Neuronal stem cell (in vitro differentiated cells): Measurements from ENCODE around the gene AVPI1.

ENCODE experiments used
- DNase-seq: peaks from one replicate; pipeline ENCODE4 v3.0.0-alpha.2; 2013; ENCODE audit warnings: low spot score
- H2AFZ ChIP-seq: one replicate; pipeline ENCODE4 v1.6.1; 2013; ENCODE audit warnings: mild to moderate bottlenecking, low read length, inconsistent platforms
- H2AK5ac ChIP-seq: 2 replicates; pipeline ENCODE4 v1.6.1; 2013; ENCODE audit warnings: low read depth, mild to moderate bottlenecking, inconsistent platforms, low read length, moderate library complexity, mixed read lengths
- H2BK120ac ChIP-seq: 2 replicates; pipeline ENCODE4 v1.6.1; 2013; ENCODE audit warnings: low read depth, mild to moderate bottlenecking, inconsistent platforms, low read length, moderate library complexity, mixed read lengths
- H2BK12ac ChIP-seq: one replicate; pipeline ENCODE4 v1.6.1; 2013; ENCODE audit warnings: low read length, inconsistent platforms
- H2BK15ac ChIP-seq: 2 replicates; pipeline ENCODE4 v1.6.1; 2013; ENCODE audit warnings: mild to moderate bottlenecking, low read length, inconsistent platforms, mixed read lengths
- H2BK5ac ChIP-seq: one replicate; pipeline ENCODE4 v1.6.1; 2013; ENCODE audit warnings: inconsistent platforms, mild to moderate bottlenecking, low read length, moderate library complexity
- H3K14ac ChIP-seq: one replicate; pipeline ENCODE4 v1.6.1; 2013; ENCODE audit warnings: low read length, inconsistent platforms
- H3K18ac ChIP-seq: 2 replicates; pipeline ENCODE4 v1.6.1; 2013; ENCODE audit warnings: low read length, inconsistent platforms
- H3K23ac ChIP-seq: 2 replicates; pipeline ENCODE4 v1.6.1; 2013; ENCODE audit warnings: low read depth, mild to moderate bottlenecking, mixed read lengths, low read length, inconsistent platforms; ENCODE audit not compliant: poor library complexity
- H3K27ac ChIP-seq: replicated peaks from 3 replicates; pipeline ENCODE4 v1.5.1; 2013; ENCODE audit warnings: low read length, inconsistent platforms
- H3K27me3 ChIP-seq, 3 experiments: 2 replicates each; pipeline ENCODE4 v1.6.1; 2013; ENCODE audit warnings: low read length in 3 of 3, mild to moderate bottlenecking in 2 of 3, inconsistent platforms in 1 of 3, low read depth in 1 of 3, mixed read lengths in 1 of 3, moderate library complexity in 1 of 3; ENCODE audit not compliant: control insufficient read depth in 3 of 3, insufficient read depth in 3 of 3
- H3K36me3 ChIP-seq, 2 donors: replicated peaks in 1 of 2; 2 replicates each; pipeline ENCODE4 v1.6.1; 2013; ENCODE audit warnings: low read length in 2 of 2; ENCODE audit not compliant: control insufficient read depth in 2 of 2, insufficient read depth in 2 of 2
- H3K4ac ChIP-seq: 2 replicates; pipeline ENCODE4 v1.6.1; 2013; ENCODE audit warnings: inconsistent platforms, mild to moderate bottlenecking, low read length, moderate library complexity
- H3K4me1 ChIP-seq, 2 donors: 1 replicate in 1 of 2; 2 replicates in 1 of 2; pipeline ENCODE4 v1.6.1; 2013; ENCODE audit warnings: low read length in 2 of 2, low read depth in 1 of 2; ENCODE audit not compliant: control insufficient read depth in 2 of 2, insufficient read depth in 1 of 2
- H3K4me2 ChIP-seq: one replicate; pipeline ENCODE4 v1.6.1; 2013; ENCODE audit warnings: mild to moderate bottlenecking, low read length, inconsistent platforms; ENCODE audit not compliant: insufficient read depth, poor library complexity, severe bottlenecking
- H3K4me3 ChIP-seq, 2 donors: 2 replicates each; pipeline ENCODE4 v1.5.1; 2013; ENCODE audit warnings: low read length in 2 of 2, mild to moderate bottlenecking in 2 of 2, inconsistent platforms in 1 of 2, moderate library complexity in 1 of 2
- H3K79me1 ChIP-seq: one replicate; pipeline ENCODE4 v1.6.1; 2013; ENCODE audit warnings: low read depth, mild to moderate bottlenecking, inconsistent platforms, low read length, moderate library complexity
- H3K9ac ChIP-seq: one replicate; pipeline ENCODE4 v1.6.1; 2013; ENCODE audit warnings: mild to moderate bottlenecking, low read depth, low read length, inconsistent platforms; ENCODE audit not compliant: poor library complexity
- H3K9me3 ChIP-seq, 2 donors: replicated peaks in 1 of 2; 2 replicates each; pipeline versions ENCODE3 to v1.6.1; 2013; ENCODE audit warnings: low read length in 2 of 2, mild to moderate bottlenecking in 2 of 2, inconsistent platforms in 1 of 2, low read depth in 1 of 2, mixed read lengths in 1 of 2, moderate library complexity in 1 of 2; ENCODE audit not compliant: control insufficient read depth in 2 of 2, insufficient read depth in 1 of 2
- H4K8ac ChIP-seq: one replicate; pipeline ENCODE4 v1.6.1; 2013; ENCODE audit warnings: low read depth, mild to moderate bottlenecking, inconsistent platforms, low read length, moderate library complexity
- H4K91ac ChIP-seq: one replicate; pipeline ENCODE4 v1.6.1; 2013; ENCODE audit warnings: low read length, low read depth, mild to moderate bottlenecking, inconsistent platforms; ENCODE audit not compliant: poor library complexity
- WGBS, 2 donors: extraction: QIAGEN DNeasy Blood & Tissue Kit; methylation state at CpG; one replicate each; pipeline ENCODE4 v1.1.7; 2013; ENCODE audit warnings: missing lambda C conversion rate in 2 of 2, mixed read lengths in 1 of 2; ENCODE audit not compliant: insufficient read length in 2 of 2, insufficient replicate concordance in 1 of 2; ENCODE audit errors: extremely low coverage in 2 of 2; 5-methylcytosine and 5-hydroxymethylcytosine counted together

AVPI1 gene

GRCh38 chr10:97711640-97712572, 24.9 kb upstream of the AVPI1 start:
- H3K4ac ChIP-seq, result no peak overlapping the region

GRCh38 chr10:97708976-97709946, 22.2 kb upstream of the AVPI1 start:
- no peaks in the 10 kb centered on the region for H3K9me3 ChIP-seq
- H2AK5ac ChIP-seq, result no peak overlapping the region
- H3K9ac ChIP-seq, result no peak overlapping the region
- H2BK15ac ChIP-seq, result no peak overlapping the region
- H4K91ac ChIP-seq, result no peak overlapping the region
- H3K4me2 ChIP-seq, result no peak overlapping the region
- H3K36me3 ChIP-seq, result no peaks in the 10 kb centered on the region
- H2BK120ac ChIP-seq, result no peak overlapping the region
- H2BK5ac ChIP-seq, result no peak overlapping the region
- no peak overlapping the region for H2AFZ ChIP-seq
- no peak overlapping the region for H3K4me3 ChIP-seq
- peak; percentile 65 for DNase-seq
- peaks cover 0 to 21% (median 2%) of the 10 kb centered on the region in 3 experiments for H3K27me3 ChIP-seq
- WGBS, 2 donors, result no CpG with 5 or more reads among the region's 18 CpGs
- peaks cover 0 to 6% of the 10 kb centered on the region in 2 donors for H3K4me1 ChIP-seq
- no peak overlapping the region for H3K18ac ChIP-seq
- no peak overlapping the region for H3K23ac ChIP-seq
- H2BK12ac ChIP-seq, result no peak overlapping the region
- no peak overlapping the region for H4K8ac ChIP-seq
- no peak overlapping the region for H3K4ac ChIP-seq
- peaks cover 5% of the 10 kb centered on the region for H3K79me1 ChIP-seq
- H3K14ac ChIP-seq, result no peak overlapping the region
- H3K27ac ChIP-seq, result no peak overlapping the region

More at GRCh38 chr10:97711640-97712572, 24.9 kb upstream of the AVPI1 start:
- Histone ChIP-seq H3K36me3 (peaks cover 0 to 2% of the 10 kb centered on the region in 2 donors), H3K14ac (no peak overlapping the region), H4K8ac (no peak overlapping the region), H3K4me1 (peaks cover 5 to 15% of the 10 kb centered on the region in 2 donors), H2BK12ac (no peak overlapping the region), H3K9me3 (no peaks in the 10 kb centered on the region), H3K9ac (no peak overlapping the region), H2BK5ac (peak overlapping the region; percentile 14), H2AFZ (no peak overlapping the region), H4K91ac (no peak overlapping the region), H3K27me3 (peaks cover 0 to 23% (median 2%) of the 10 kb centered on the region in 3 experiments), H2BK15ac (no peak overlapping the region), H3K4me2 (no peak overlapping the region), H3K27ac (no peak overlapping the region), H3K23ac (no peak overlapping the region), H2AK5ac (no peak overlapping the region), H2BK120ac (peak overlapping the region; percentile 35), H3K4me3 (no peak overlapping the region), H3K79me1 (peaks cover 6% of the 10 kb centered on the region), H3K18ac (no peak overlapping the region)
- no CpG with 5 or more reads among the region's 9 CpGs for WGBS, 2 donors
- no peak for DNase-seq

- H4K91ac ChIP-seq, result no peak overlapping the region
- no peak overlapping the region for H3K27ac ChIP-seq
- H3K79me1 ChIP-seq, result no peaks in the 10 kb centered on the region
- H2BK120ac ChIP-seq, result no peak overlapping the region
- H3K27me3 ChIP-seq, result peaks cover 0 to 21% (median 2%) of the 10 kb centered on the region in 3 experiments
- peaks cover 0 to 5% of the 10 kb centered on the region in 2 donors for H3K4me1 ChIP-seq
- H2AK5ac ChIP-seq, result no peak overlapping the region
- H3K14ac ChIP-seq, result no peak overlapping the region
- H3K4me3 ChIP-seq, result peak overlapping the region in 1 of 2 donors; percentile 4
- H2BK12ac ChIP-seq, result no peak overlapping the region
- no peak overlapping the region for H2AFZ ChIP-seq
- no peak overlapping the region for H2BK15ac ChIP-seq
- no peak overlapping the region for H3K4me2 ChIP-seq
- no peak overlapping the region for H2BK5ac ChIP-seq
- H3K36me3 ChIP-seq, result no peaks in the 10 kb centered on the region
- no peak overlapping the region for H4K8ac ChIP-seq
- no peaks in the 10 kb centered on the region for H3K9me3 ChIP-seq
- DNase-seq, result no peak
- H3K23ac ChIP-seq, result no peak overlapping the region
- WGBS, 2 donors, result no CpG with 5 or more reads among the region's 2 CpGs
- H3K9ac ChIP-seq, result no peak overlapping the region
- no peak overlapping the region for H3K4ac ChIP-seq
- no peak overlapping the region for H3K18ac ChIP-seq
Observed at GRCh38 chr10:97708167-97708566, 21.1 kb upstream of the AVPI1 start.
